HepG2 (cell line): ENCODE results near the gene REPIN1. TPM values are rescaled to one million over a fixed set of nuclear protein-coding genes. Genes with fewer than 3 reads are reported as not detected.
A peak's percentile ranks its signal among the peaks of the same experiment; 100 is the strongest.

Source experiments
- MXI1 ChIP-seq: IDR thresholded peaks from 3 replicates; pipeline ENCODE4 v1.6.1; 2012; ENCODE audit warnings: low read depth, low read length, inconsistent platforms, borderline replicate concordance
- PRMT3 ChIP-seq: sonication (generic); formaldehyde crosslinking; IDR thresholded peaks from 2 replicates; pipeline ENCODE4 v1.8.1; 2022; ENCODE audit warnings: low read depth, mild to moderate bottlenecking, moderate library complexity, missing genetic modification reagents, borderline replicate concordance
- SKI ChIP-seq: fragments of 450-650 bp; IDR thresholded peaks from one replicate; pipeline ENCODE4 v1.6.1; 2018; ENCODE audit warnings: mild to moderate bottlenecking; ENCODE audit not compliant: partially characterized antibody
- TFDP1 ChIP-seq: IDR thresholded peaks from 2 replicates; pipeline ENCODE4 v1.6.1; 2016; ENCODE audit warnings: missing compliant biosample characterization, missing genetic modification reagents, borderline replicate concordance
- WIZ ChIP-seq: sonication (generic); formaldehyde crosslinking; IDR thresholded peaks from 2 replicates; pipeline ENCODE4 v1.5.1; 2020; ENCODE audit warnings: mild to moderate bottlenecking, missing genetic modification reagents
- ZFX ChIP-seq: sonication (generic); formaldehyde crosslinking; IDR thresholded peaks from 2 replicates; pipeline ENCODE4 v1.4.0; 2020; ENCODE audit warnings: mild to moderate bottlenecking, low read depth, missing genetic modification reagents, moderate library complexity
- ZNF232 ChIP-seq: sonication (generic); formaldehyde crosslinking; IDR thresholded peaks from 2 replicates; pipeline ENCODE4 v1.4.0; 2020; ENCODE audit warnings: missing genetic modification reagents, borderline replicate concordance
- ZSCAN20 ChIP-seq: sonication (generic); formaldehyde crosslinking; IDR thresholded peaks from 2 replicates; pipeline ENCODE4 v1.4.0; 2020; ENCODE audit warnings: missing genetic modification reagents, mild to moderate bottlenecking, borderline replicate concordance
- polyA plus RNA-seq, 8 experiments: library from polyadenylated mRNA; depleted of rRNA in 3 of 8; stranded (reverse) in 7 of 8; unstranded in 1 of 8; fragments of >200 nt; fragmentation: Illumina TruSeq in 4 of 8; extraction: Trizol in 4 of 8; gene quantifications; 2 replicates each; pipeline versions ENCODE4 v1.2.1 to v1.2.3, GENCODE V29; 2011 to 2016; ENCODE audit warnings: low read depth in 4 of 8, missing spikeins in 1 of 8, mixed read lengths in 1 of 8; ENCODE audit not compliant: insufficient read depth in 1 of 8
- total RNA-seq, 5 experiments: library from RNA; depleted of rRNA; stranded (reverse); fragments of >200 nt; fragmentation: Illumina TruSeq; extraction: Trizol; gene quantifications; 2 replicates each; pipeline ENCODE4 v1.2.3, GENCODE V29; 2016; ENCODE audit warnings: low read depth in 1 of 5
- TF ChIP-seq, protein P1 (sequence below): sonication (generic); formaldehyde crosslinking; IDR thresholded peaks from 2 replicates; pipeline ENCODE4 v1.4.0; 2020; ENCODE audit warnings: missing genetic modification reagents, borderline replicate concordance

The REPIN1 gene
- total and polyA plus RNA-seq, 2 of the 13 experiments (the other 11 are each of a cell fraction or from before 2014, with no cell fraction given), result 69.9 to 108 TPM

DNA sequence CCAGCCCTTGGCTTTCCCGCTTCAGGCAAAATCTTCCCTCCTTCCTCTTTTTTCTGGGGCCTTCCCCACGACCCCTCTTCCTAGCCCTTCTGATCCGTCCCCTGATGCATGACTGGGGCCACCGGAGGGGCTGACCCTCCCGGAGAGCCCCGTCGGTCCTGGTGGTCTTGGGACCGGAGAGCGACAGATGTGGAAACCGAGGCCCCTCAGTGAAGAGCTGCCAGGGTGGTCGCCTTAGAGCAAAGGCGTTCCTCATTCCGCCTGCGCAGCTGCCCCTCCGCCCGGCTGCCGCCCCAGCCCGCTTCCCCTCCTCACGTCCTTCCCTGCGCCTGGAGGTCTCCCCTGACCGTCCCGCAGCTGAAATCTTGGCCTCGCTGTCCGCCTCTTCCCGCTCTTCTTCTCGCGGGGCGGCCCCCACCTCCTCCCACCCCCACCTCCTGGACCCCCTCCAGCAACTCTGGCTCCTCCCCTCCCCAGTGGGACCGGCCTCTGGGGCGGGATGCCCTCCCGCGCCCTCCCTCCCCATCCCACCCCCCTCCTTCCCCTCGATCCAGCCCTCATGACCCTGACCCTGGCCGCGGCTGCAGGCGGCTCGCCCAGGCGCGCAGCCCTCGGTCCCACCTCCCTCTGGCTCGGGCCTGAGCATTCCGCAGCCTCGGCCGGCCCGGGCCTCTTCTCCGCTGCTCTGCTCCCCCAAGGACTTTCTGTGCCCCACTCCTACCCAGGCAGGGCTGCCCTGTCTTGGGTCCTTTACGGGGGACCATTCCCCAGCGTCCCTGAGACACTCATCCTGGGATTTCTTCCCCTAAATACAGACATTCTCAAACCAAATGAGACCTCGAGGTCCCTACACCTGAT lies 27.1 kb upstream of the REPIN1 start, which contains the start of gene RARRES2 (continued):
- TF ChIP-seq WIZ (CRISPR knock-in tag) (no peak), SKI (no peak), ZFX (CRISPR knock-in tag) (peak; percentile 58; the same call in 1 of the 2 replicates), ZNF232 (no peak), PRMT3 (CRISPR knock-in tag) (no peak), MXI1 (no peak), ZSCAN20 (0 out of 2 replicates have a peak, but pooled peaks have one; percentile 20), TFDP1 (CRISPR knock-in tag) (0 out of 2 replicates have a peak, but pooled peaks have one; percentile 18)
- TF ChIP-seq, protein P1, sequence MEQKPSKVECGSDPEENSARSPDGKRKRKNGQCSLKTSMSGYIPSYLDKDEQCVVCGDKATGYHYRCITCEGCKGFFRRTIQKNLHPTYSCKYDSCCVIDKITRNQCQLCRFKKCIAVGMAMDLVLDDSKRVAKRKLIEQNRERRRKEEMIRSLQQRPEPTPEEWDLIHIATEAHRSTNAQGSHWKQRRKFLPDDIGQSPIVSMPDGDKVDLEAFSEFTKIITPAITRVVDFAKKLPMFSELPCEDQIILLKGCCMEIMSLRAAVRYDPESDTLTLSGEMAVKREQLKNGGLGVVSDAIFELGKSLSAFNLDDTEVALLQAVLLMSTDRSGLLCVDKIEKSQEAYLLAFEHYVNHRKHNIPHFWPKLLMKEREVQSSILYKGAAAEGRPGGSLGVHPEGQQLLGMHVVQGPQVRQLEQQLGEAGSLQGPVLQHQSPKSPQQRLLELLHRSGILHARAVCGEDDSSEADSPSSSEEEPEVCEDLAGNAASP, result 0 out of 2 replicates have a peak, but pooled peaks have one; percentile 36
- TF ChIP-seq, all 625 proteins: peak for 66
